GM18498 (cell line): ENCODE measurements around the gene FGA.

Experiments used
- ATAC-seq: cut with Tn5 transposase; IDR thresholded peaks from one replicate; pipeline ENCODE4 v1.9.1; 2021; ENCODE audit warnings: mild to moderate bottlenecking, moderate library complexity; ENCODE audit not compliant: unreplicated experiment

The FGA gene

DNA sequence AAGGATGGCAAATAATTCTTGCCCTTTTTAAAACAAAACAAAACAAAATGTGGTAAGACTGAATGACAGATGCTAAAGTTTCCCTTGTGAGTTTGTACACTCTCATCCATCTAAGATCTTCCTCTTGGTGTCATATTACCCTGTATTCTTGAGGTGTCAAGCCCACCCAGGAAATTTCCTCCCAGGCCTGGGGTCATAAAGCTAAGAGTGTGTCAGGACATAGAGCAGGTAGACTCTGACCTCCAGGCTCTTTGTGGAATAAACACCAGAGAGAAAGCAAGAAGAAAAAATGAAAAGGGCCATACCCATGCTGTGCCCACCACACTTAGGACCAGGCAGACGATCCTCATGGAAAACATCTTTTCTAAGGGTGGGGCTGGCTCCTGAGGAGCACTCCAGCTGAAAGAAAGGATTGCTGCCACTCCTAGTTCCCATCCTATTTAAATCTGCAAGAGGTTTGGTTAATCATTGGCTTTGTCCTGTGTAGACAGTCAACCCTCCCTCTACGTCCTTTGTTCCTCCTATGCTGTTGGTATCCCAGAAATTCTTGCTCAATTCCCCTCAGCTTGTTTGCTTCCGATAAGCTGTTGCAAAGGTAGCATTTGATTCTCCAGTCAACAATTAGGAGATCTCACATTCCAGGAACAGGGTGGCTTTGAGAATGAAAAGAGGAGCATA is at the start of gene FGA:
FGA (minus strand) TSS at position 414 of the 678 bp plus-strand sequence; CDS start at position 359, 55 bp downstream.
- no peak for ATAC-seq

DNA sequence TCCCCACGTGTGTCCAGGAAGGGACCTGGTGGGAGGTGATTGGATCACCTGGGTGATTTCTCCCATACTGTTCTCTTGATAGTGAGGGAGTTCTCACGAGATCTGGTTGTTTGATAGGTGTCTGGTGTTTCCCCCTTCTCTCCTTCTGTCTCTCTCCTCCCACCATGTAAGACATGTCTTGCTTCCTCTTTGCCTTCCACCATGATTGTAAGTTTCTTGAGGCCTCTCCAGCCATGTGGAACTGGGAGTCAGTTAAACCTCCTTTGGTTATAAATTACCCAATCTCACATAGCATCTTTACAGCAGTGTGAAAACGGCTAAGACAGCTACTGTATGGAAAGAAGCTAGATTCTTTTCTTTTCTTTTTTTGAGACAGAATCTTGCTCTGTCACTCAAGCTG is 43.5 kb upstream of the FGA start:
- no peak for ATAC-seq

DNA sequence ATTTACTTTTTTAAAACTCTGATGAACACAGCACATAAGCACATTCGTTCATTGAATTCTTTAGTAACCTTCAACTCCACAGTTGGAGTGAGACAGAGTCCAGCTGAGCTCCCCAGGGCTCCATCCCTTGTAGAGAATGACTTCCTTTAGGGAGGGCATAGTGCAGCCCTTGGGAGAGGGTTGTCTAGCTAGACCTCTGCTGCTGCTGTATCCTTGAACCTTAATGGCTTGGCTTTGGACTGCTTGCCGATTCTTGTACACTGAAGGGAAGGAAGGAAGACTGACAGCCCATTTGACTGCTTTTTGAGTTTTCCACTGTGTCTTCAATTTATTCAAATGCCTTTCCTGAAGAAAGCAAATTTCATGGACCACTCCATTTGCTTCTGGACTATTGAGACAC is 41.3 kb upstream of the FGA start:
- no peak for ATAC-seq

DNA sequence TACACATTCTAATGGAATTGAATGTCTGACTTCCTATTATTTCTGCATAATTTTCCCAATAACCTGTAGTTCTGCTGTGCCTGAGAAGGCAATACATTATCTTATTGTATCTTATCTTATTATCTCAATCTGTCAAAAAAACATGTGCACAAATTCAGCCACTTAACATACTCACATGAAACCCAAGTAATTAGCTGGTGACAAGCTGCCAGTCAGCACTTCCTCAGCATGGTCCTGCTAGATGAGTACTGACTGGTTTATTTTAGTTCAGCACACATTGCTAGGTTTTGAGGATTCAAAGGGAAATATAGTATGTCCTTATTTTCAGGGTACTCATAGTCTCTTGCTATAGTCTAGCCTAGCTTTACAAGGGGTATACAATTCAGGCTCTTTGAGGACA is 39.8 kb upstream of the FGA start:
- no peak for ATAC-seq

DNA sequence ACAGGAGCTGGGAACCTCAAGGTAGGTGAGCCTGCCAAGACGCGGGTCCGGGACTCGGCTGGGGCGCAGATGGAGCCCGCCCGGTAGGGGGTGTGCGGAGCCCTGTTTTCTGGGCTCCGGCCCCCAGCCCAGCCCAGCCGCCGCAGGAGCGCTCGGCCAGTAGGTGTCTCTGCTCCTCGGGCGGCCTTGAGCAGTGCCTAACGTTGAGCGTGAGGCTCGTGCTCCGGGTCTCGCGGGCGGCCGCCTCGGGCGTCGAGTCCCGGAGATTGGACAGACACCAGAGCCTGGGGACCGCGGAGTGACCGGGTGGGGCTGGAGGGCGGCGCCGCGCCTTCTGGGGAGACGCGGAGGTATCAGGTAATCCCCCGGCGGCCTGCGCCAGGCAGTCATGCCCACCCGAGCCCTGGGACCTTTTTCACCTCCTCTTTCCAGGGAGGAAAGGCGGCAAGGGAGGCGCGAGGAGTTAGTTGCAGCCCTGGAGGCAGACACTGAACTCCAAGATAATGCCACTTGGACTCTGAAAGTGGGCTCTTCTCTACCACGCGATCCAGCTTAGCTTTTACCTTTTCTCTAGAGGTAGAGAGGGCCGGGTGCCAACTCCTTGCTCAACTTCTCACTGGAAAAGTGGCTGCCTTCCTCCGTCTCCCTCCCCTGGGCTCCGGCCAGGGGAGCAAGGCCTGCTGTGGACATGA is 36.4 kb upstream of the FGA start:
- peak; percentile 98 for ATAC-seq

GRCh38 chr4:154625971-154626370 is 35.4 kb upstream of the FGA start:
- no peak for ATAC-seq

GRCh38 chr4:154623995-154624394 is 33.5 kb upstream of the FGA start:
- ATAC-seq: no peak

- no peak for ATAC-seq
Measured at GRCh38 chr4:154623436-154623835, 32.9 kb upstream of the FGA start.

- peak; percentile 48 for ATAC-seq
Measured at GRCh38 chr4:154622598-154622997, 32.1 kb upstream of the FGA start.

GRCh38 chr4:154620111-154620510 is 29.6 kb upstream of the FGA start:
- ATAC-seq: no peak

- peak; percentile 71 for ATAC-seq
Measured at GRCh38 chr4:154618708-154619315, 28.3 kb upstream of the FGA start.

DNA sequence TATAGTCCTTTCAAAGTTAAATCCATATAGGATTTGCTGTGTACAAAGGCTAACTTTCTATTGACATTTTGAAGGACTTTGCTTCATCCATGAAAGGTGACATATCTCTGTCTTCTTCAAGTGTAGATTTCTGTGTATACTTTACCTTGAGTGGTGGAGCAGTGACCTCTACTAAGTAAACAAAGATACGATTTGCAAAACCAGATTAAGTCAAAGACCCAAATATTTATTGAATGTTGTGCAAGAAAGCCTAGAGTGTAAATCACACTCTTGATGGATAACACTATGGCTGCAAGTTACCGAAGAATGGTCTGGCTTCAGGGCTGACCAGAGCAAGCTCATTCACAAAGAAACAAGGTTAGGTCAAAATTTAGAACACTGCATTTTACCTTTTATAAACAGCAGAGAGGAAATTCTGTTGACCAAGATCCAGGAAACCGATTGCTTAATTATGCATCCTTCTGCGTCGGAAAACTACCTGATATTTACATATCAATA is 27.3 kb upstream of the FGA start:
- no peak for ATAC-seq

GRCh38 chr4:154616731-154617130 is 26.2 kb upstream of the FGA start:
- ATAC-seq: peak; percentile 92

- peak; percentile 8 for ATAC-seq
Measured at GRCh38 chr4:154616287-154616686, 25.7 kb upstream of the FGA start.

DNA sequence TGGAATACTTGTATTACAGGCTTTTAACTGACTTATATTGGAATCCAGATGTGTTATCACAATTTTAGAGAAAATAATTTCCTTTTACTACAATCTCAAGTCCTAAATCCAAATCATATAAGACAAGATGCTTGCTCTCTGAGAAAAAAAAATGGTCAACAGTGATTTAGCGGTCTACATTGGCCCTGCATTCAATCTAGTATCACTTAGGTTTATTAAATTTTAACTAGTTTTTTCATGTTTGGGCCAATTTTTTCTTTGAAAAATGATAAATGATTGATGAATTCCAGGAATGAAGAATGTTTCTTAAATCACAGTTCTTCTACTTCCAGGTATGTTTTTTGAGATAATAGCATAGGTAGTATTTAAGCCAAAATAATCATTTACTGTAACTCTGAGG is 24.7 kb upstream of the FGA start:
- no peak for ATAC-seq

DNA sequence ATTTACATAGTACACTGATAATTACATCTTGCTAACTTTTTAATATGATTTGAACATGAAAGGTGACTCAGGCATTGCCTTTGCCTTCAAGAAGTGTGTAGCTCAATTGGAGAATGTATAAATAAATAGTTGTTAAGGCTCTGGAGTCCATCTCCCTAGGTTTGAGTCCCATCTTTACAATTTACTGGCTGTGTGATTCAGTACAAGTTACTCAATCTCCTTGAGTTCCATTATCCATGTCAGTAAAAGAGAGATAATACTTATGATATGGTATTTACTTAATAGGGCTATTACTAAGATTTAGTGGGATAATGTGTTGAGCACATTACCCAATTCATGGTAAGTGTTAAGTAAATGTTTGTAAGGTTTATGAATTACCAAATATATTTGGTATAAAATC is 23.8 kb upstream of the FGA start:
- ATAC-seq: no peak

GRCh38 chr4:154612472-154613414 is 22.2 kb upstream of the FGA start, which contains the start of gene FGG:
TSS of gene FGG (minus strand) at chr4:154612656. CDS start at chr4:154612609, 47 bp downstream.
- no peak for ATAC-seq

GRCh38 chr4:154611833-154612232 is 21.3 kb upstream of the FGA start:
- no peak for ATAC-seq

DNA sequence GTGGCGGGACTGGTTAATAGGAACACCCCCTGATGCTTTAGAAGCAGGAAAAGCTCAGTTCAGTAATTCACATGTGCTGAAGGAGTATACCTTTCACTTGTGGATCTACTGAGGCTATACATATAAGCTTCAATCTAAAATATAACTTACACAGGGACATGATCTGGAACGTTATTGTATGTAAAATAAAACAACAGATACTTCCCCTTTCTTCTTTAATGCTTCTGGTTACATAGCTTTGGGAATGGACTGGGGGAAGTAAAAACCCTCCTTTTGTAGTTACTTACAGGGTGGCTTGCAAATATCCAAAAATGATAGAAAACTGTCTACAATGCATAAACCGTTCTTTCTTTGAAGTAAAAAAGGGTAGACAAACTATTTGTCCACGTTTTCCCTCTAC is 20.0 kb upstream of the FGA start:
- ATAC-seq: no peak

DNA sequence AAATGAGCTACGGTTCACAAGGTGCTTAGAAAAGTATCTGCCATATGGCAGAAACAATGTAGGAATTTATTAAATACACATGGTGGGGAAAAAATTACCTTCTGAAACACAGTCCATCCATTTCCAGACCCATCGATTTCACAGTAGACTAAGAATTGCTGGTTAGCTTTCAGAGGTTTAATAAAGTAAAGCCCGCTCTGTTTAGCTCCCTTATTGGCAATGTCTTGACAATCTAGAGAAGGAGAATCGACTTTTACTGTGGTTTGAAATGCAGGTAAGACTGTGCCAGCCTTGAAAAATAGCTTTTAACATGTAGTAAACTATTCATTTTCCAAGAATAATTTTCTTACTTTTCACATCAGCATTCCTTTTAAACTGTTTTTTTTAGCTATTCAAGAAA is 19.0 kb upstream of the FGA start:
- no peak for ATAC-seq
